AG09309 (cell line): ENCODE measurements around the gene HAPLN1.
"Not testable (repeated sequence)": the region's sequence is repeated elsewhere in the genome, so short reads cannot be mapped to it uniquely, and the experiment has no call there.

Experiments used
- DNase-seq: peaks from one replicate; pipeline ENCODE4 v3.0.0-alpha.2; 2010; ENCODE audit warnings: low read depth
- H3K4me3 ChIP-seq: 2 replicates; pipeline ENCODE4 v1.5.1; 2011; ENCODE audit warnings: mild to moderate bottlenecking, low read depth, low read length, moderate library complexity; ENCODE audit not compliant: control insufficient read depth
- CTCF ChIP-seq: IDR thresholded peaks from 2 replicates; pipeline ENCODE4 v1.5.1; 2011; ENCODE audit warnings: mild to moderate bottlenecking, low read depth, low read length, inconsistent platforms; ENCODE audit not compliant: insufficient read depth, control insufficient read depth; ENCODE audit errors: missing control alignments

HAPLN1 gene

GRCh38 chr5:83750749-83751148 is 30.1 kb upstream of the HAPLN1 start:
- no peak for DNase-seq
- no peak for TF ChIP-seq CTCF

DNA sequence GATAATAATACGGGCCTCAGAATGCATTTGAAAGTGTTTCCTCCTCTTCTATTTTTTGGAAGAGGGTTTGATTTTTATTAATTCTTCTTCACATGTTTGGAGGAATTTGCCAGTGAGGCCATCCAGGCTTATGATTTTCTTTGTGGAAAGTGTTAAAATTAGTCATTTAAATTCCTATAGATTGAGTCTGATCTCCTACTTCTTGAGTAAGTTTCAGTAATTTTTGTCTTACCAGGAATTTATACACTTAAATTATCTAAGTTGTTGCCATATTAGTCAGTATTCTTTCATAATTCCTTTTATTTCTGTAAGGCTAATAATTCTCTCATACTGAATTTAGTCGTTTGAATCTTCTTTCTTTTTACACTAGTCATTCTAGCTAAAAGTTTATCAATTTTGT is 25.2 kb upstream of the HAPLN1 start:
- TF ChIP-seq CTCF: no peak
- no peak for DNase-seq
- H3K4me3 ChIP-seq: no peak overlapping the region

More at GRCh38 chr5:83750749-83751148, 30.1 kb upstream of the HAPLN1 start:
- H3K4me3 ChIP-seq: no peak overlapping the region

DNA sequence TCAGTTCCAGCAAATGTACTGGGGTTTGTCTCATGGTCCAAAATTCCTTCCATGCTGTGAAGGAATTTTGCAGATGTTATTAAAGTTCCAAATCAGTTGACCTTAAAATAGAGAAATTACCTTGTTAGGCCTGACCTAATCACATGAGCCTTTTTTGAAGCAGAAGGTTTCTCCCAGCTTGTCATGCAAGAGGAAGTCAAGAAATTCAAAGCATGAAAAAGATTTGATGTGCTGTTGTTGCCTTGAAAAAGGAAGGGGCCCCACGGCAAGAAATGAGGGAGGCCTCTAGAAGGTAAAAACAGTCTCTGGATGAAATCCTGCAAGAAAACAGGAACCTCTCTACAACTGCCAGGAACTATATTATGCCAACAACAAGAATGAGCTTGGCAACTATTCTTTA is 24.2 kb upstream of the HAPLN1 start:
- DNase-seq: no peak
- TF ChIP-seq CTCF: no peak
- H3K4me3 ChIP-seq: no peak overlapping the region

GRCh38 chr5:83742089-83742488 is 21.4 kb upstream of the HAPLN1 start:
- TF ChIP-seq CTCF: no peak

DNA sequence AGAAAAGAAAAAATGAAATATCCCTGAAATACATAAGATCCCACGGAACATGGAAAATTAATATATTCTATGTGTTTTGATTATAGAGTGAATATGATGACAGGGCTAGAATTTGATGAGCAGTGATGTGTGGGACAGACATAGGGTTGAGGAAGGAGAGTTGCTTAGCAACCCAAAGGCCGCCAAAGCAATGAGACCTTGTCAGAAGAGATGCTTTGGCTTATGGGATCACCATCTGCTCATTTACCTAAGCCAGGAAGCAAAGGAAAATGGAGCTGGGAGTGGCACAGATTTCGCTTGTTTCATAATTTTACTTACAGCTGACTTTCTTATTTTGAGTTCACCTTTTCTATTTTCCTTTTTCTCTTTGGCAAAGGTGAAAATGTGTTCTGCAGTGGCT is 20.9 kb upstream of the HAPLN1 start:
- DNase-seq: no peak
- no peak for TF ChIP-seq CTCF
- H3K4me3 ChIP-seq: no peak overlapping the region

More at GRCh38 chr5:83742089-83742488, 21.4 kb upstream of the HAPLN1 start:
- DNase-seq: no peak
- H3K4me3 ChIP-seq: no peak overlapping the region

DNA sequence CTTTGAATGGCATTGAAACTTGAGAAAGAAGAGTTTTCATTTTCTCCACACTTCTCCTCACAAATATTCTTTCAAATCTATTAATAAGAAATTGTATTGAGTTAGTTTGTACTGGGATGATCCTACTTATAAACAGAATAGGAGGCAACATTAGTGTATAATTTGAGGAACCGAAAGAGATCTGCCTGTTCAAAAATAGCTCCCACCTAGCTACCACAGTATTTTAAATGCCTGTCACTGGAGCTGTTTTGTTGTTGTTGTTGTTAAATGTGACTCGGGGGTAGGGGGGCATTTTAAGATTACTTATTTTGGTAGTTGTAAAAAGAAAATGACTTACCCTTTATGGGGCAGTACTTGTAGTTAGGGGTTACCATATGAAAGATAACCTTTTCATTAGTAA is 20.1 kb upstream of the HAPLN1 start:
- no peak overlapping the region for H3K4me3 ChIP-seq
- no peak for TF ChIP-seq CTCF
- DNase-seq: no peak

DNA sequence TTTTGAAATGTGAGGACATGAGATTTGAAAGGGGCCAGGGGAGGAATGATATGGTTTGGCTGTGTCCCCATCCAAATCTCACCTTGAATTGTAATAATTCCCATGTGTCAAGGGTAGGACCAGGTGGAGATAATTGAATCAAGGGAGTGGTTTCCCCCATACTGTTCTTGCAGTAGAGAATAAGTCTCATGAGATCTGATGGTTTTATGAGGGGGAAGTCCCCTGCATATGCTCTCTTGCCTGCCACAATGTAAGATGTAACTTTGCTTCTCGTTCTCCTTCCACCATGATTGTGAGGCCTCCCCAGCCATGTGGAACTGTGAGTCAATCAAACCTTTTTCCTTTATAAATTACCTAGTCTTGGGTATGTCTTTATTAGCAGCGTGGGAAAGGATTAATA is 15.5 kb upstream of the HAPLN1 start:
- H3K4me3 ChIP-seq, DNase-seq: not testable (repeated sequence)

GRCh38 chr5:83735058-83735457 is 14.4 kb upstream of the HAPLN1 start:
- not testable (repeated sequence) for DNase-seq, H3K4me3 ChIP-seq
